CD4-positive, alpha-beta T cell treated with Interleukin-15 for 1 hour (primary cell): ENCODE data around the gene NPR3.

Experiments
- DNase-seq: peaks from one replicate; pipeline ENCODE4 v3.0.0-alpha.2; 2020

Gene NPR3

DNA sequence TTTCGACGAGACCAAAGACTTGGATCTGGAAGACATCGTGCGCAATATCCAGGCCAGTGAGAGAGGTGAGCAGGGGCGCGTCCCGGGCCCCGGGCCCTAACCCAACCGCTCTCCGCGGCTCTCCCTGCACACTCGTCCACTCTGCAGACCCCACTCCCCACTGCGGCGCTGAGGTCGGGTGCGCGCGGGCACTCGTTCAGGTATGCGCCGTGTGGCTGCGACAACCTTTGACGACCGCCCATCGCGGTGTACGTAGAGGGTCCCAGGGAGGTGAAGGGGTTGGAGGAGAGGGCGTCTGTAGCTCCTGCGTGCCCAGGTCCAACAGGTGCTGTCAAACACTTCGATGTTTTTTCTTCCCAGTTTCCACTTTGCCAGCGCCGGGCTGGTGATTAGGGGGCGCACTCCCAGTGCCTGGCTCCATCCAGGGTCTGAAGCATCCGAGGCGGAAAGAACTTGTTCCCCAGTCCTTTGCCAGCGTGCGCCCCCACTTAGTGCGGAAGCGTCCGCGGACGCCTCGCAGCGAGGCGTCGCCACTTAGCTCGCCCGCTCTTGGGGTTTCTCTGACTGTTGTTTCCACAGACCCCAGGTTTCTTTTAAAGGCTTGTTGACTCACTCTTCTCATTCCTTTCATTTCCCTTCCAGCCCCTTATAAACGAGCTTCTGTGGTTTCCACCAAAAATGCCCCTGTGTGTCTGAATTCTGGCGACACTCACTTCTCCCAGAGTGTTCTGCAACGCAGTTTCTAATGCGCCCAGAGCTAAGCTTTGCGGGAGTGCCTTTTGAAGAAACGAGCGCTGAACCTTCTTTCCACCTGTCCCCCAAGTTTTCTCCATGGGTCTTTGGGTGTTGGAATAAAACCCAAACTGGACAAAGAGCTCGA lies 1.6 kb downstream of the NPR3 start:
- DNase-seq = no peak

DNA sequence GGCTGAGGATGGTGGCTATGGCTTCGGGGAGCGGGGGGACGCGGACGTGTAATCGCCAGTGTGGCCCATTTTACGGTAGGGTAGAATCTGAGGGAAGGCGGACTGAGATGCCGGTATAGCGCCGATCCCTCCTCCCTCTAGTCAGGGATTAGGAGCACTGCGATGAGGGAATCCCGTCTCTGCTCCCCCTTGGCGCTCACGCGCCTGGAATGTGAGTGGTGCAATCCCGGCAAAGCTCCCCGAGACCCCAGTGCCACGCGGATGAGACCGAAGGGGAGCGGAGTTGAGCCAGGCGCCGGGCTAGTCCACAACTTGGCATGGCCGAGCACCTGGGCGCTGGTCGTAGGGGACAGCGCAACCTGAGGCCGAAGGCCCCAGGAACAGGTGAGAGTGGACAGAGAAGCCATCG lies 2.2 kb downstream of the NPR3 start:
- DNase-seq = no peak

DNA sequence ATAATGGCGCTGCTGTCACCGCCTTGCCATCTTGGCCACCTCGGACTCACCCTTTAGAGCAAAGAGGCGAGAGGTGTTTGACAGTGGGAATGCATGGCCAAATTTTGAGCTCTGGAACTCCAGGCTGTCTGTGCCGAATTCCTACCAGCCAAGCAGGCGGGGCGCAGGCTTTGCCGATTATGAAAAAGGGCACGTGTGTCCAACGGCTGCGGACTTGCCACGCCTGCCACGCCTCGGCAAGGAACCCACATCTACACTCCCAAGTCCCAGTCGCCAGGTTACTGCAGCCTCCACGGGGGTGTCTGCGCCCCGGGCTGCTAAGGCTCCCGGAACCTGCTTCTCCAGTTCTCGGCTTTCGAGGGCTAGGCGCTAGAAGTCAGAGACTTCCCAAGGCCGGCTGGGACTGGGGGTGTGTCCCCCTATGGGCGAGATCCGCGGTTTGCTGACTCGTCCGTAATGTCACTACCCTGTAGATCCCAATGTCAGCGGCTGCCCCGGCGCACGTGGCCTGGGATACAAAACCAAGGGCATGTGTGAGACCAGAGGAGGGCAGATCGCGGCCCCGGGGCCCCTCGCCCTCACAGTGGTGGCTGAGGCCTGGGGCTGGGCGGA lies 2.8 kb downstream of the NPR3 start:
- DNase-seq = no peak

DNA sequence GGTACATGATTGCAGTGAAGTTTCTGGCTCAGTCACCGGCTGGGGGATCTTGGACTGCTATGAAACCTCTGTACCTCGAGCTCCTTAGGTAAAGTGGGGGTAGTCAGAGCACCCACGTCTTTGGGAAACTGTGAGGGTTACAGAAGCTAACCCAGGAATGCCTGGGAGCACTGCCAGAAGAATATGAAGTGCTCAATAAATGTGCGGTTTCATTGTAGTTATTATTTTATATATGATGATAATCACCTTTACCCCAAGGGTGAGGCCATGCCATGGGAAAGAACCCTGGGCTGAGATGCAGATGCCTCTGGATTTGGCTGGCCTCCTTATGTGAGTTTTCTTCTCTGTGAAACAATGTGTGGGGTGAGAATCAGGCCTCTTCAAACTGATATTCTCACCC lies 3.7 kb downstream of the NPR3 start:
- no peak for DNase-seq

DNA sequence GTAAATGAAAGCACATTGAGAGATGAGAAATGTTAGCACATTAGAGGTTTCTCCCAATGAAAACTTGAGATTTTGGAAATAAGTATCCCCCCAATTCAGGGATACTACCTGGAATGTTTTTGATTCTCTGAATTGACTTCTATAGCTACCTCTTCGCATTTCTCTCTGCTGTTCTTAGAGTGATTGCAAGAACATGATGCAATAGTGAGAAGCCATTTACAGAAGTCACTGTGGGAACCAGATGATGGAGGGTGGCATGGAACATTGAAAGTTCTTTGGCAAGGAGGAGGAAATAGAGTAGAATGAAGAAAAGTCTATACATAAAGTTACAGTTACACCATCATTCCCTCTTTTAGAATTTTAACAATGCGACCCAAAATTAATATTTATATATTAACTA lies 9.2 kb downstream of the NPR3 start:
- no peak for DNase-seq

DNA sequence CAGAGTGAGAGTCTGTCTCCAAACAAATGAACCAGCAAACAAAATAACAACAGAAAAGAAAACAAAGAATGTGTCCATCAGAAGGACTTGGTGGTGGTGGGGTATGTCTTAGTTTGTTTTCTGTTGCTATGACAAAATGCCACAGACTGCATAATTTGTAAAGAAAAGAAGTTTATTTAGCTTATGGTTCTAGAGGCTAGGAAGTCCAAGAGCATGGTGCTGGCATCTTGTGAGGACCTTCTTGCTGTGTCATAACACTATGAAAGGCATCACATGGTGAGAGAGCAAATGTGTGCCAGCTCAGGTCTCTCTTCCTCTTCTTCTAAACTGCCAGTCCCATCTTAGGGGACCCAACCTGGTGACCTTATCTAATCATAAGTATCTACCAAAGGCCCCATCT lies 10.5 kb downstream of the NPR3 start:
- DNase-seq = no peak

DNA sequence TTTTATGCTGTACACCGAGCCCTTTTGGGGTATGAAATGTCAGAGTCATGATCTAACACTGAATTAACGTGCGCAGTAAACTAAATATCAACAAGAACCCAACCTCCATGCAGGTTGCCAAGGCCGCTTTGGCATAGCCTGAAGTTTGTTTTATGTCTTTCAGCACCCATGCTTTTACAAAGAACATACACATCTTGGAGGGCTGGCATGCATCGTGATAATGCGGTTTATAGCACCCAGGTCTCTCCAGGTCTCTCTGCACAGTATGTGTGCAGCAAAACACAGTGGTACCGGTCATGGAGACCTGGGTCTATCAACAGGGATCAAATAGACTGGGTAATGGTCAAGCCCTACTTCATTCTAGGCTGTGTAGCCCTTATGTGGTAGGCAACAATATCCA lies 11.8 kb downstream of the NPR3 start:
- DNase-seq = no peak

DNA sequence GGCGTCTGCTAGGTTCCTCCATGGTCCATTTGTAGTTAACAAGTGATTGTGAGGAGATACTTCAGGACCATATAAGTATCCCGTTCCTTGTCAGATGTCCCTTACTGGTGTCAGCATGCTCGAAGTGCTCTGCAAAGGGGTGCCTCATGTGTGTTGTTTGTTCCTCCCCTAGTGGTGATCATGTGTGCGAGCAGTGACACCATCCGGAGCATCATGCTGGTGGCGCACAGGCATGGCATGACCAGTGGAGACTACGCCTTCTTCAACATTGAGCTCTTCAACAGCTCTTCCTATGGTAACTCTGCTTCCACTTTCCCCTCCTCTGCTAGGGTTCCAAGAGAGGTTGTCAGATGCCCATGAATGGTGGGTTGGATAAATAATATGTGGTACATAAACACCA lies 13.4 kb downstream of the NPR3 start:
- no peak for DNase-seq

DNA sequence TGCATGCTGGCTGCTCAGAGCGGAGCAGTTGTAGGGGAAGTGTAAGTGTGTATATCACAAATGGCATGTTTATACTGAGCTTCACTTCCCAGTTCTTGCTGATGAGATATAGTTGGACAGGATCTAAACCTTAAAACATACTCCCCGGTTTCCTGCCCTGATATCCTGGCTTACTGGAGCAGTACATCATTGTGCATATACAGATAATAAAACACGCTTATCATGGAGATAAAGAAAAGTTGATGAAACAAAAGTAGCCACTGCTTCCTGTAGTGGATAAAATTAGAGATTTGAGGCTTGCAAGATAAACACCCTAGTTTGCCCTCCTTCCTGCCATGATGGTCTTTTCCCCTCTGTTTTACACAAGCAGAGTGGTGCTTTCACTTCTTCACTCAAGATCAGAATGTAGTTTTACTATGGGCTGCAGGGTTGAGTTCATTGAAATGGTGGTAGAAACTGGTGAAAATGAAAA lies 15.0 kb downstream of the NPR3 start:
- DNase-seq = no peak

DNA sequence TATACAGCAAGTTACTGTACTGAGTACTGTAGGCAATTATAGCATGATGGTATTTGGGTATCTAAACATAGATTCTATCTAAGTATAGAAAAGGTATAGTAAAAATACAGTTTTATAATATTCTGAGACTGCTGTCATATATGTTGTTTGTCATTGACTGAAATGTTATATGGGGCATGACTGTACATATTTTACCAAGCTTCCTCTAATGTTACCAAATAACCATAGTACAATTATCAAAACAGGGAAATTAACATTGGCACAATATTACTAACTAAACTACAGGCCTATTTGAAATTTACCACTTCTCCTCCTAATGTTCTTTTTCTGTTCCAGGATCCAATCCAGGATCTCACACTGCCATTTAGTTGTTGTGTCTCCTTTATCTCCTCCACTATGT lies 18.5 kb downstream of the NPR3 start:
- DNase-seq = no peak

DNA sequence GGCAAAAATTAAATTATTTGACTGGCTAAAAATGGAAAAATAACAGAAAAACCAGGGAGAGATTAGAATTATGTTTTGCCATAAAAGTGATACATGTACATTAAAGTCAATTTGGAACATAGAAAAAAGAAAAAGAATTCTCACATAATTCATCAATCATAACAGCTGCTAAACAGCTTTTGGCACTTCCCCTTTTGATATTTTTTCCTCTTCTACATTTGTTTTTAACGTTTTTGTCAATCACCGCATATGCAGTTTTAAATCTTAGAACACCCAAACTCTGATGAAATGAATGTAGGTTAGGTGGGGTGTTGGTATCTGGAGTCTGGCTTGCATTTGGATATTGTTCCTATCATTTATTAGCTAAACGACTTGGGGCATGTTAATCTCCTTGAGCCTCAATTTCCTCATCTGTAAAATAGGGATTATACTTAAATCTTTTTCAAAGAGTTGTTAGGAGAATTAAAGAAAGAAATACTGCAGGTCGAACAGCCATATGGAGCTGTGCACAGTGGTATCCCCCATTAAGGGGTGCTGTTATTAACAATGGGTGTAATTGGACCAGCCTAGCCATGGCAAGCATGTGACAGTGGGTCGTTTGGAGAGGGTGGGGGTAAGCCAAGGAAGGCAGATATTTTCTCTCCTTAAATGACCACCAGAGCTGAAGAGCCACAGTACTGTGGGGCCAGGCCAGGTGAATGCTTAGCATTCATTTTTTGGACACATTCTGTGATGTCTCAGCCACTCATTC lies 22.6 kb downstream of the NPR3 start:
- DNase-seq = no peak

DNA sequence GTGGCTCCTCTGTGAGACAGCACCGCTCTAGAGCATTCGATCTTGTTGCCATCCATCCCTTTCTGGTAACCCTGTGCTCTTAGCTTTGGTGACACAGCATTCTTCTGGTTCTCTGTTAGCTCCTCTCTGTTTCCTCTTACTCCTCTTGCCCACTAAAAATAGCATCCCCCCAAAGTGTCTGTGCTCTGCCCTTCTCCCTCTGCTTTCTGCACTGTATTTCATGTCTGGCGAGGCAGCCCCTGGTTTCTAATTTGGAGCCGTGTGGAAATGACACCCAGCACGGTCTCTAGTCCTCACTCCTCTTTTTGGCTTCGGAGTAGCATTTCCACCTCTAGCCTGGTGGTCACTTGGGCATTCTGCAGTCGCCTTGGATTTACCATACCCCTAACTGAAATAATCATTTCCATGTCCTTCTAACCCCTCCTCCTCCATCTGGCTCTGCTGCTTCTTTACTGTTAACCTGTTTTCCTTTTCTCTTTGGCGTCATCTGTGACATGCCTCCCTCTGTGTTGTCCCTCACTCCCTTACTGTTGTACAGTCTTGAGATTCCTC lies 23.8 kb downstream of the NPR3 start:
- no peak for DNase-seq

DNA sequence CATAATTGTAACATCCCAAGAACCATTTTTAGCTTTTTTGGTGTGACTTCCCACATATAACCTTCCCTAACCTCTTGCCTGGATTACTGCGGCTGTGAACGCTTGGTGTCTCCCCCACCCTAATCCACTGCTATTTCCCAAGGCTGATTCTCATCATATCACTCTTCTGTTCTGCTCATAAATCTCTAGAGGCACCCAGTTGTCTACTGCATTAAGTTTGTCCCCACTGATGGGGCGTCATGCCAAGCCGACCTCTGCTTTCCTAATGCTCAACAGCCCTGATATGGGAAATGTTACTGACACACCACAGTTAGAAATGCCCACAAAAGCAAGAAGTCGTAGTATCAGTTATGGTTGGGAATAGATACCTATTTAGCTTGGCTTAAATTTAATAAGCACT lies 24.4 kb downstream of the NPR3 start:
- DNase-seq = no peak

DNA sequence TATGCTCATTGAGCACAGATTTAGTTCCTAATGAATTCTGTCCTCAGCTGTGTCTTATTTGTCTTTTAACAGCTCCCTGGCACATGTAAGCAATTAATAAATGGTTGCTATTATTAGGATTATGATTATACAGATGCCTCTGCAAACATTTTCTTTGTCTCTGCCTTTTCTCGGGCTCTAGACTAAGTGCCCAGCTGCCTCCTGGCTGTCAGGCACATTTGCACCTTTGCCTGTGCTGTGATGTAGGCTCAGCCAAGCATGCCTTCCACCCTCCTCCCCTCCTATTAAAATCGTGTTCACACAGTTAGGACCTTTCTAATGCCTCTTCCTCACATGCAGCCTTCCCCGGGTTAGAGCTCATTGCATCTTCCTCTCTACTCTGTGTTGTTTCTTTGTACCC lies 25.7 kb downstream of the NPR3 start:
- DNase-seq = no peak

DNA sequence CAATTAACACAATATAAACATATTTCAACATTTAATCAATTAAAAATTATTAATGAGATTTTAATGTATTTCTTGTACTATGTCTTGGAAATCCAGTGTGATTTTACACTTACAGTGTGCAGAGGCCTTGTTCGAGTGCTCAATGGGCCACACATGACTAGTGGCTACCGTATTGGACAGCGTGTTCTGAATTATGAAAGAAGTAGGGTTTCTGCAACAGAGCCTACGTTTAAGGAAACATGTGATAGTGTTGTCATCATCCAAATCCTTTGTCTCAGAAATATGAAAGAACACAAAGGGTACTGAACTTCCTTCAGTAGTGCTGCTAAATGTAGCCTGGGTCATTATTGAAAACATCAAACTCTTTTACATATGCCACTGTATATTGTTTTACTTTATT lies 29.5 kb downstream of the NPR3 start:
- no peak for DNase-seq

DNA sequence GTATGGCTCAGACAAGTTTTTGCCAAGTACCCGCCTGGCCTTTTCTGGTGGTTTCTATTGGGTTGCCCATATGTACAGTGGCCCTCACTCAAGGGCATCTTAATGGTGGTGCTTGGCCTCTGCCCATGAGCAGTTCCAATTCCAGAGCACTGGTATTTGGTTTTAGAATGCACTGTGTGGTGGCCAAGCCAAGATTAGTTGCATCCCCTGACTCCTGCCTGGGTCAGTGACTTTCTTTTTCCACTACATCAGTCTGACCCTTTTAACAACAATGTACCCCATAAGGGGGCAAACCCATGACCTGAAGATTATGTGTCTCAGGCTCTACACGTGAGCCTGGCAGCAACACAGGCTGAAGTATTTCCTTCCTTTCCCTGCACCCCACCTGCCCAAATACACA lies 34.2 kb downstream of the NPR3 start:
- no peak for DNase-seq

DNA sequence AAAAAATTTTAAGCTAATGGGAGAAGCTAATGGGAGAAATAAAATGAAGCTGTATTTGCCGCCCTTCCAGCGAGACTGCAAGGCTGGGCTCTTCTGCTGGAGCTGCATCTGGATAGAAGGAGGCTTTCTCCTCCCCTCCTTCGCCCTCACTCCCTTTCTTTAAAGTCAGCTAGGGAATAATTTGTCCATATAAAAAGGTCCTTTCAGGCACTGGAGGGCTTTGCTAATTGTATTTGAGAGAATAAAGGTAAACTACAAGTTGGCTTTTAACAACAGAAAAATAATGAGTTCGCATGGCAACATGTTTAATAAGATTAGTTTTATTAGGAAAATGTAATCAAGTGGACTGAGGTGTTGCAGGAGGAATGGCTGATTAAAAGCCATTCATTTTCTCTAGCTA lies 41.3 kb downstream of the NPR3 start:
- no peak for DNase-seq

DNA sequence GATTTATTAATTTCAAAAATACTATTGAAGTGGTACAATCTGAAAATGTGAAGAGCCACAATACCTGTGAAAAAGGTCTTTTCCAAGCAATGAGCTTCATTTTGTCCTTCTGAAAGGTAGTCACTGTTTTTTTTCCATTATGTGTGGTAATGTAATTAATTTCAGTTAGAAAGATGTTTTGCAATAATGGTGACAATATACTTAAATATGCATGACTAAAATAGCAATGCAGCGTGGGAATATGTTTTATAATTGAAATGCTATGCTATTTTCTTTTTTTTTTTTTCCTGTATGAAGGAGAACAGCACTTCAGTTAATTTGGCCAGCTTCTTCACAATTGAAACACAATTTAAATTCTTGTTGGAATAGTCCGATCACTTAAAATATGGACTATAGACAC lies 41.9 kb downstream of the NPR3 start:
- DNase-seq = no peak

DNA sequence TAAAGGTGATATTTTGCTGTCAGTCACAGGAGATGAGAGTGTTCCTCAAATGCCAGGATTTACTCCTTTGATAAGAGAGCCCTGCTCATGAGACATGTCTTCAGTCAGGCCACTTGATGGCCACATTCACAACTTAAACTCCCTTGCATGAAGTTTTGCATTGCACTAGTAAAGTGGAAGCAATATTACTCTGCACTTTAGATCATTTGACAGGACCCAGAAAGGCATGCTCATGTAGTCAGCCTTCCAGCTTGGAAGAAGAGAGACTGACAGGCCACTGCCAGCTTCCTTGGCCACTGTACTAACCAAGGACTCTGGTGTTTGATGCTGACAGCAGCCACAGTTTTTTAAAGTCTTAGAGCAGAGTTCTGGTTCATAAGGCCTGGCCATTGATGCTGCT lies 42.6 kb downstream of the NPR3 start:
- DNase-seq = no peak

DNA sequence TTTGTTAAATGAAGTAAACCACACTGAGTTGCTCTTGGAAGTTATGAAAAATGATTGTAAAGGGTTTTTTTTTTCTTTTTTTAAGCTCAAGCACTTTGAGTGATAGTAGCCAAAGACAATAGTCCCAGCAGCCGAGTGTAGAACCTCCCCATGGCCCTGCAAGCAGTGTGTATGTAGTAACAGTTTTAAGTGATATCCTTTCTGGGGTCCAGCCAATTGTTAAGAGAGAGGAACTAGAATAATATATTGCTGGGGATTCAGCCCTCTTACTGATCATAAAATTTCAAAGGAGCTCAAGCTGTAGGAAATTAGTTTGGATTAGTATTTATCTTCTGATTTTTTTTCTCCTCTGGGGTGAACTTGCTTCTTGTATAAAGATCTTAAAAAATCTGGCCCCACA lies 43.2 kb downstream of the NPR3 start:
- no peak for DNase-seq

DNA sequence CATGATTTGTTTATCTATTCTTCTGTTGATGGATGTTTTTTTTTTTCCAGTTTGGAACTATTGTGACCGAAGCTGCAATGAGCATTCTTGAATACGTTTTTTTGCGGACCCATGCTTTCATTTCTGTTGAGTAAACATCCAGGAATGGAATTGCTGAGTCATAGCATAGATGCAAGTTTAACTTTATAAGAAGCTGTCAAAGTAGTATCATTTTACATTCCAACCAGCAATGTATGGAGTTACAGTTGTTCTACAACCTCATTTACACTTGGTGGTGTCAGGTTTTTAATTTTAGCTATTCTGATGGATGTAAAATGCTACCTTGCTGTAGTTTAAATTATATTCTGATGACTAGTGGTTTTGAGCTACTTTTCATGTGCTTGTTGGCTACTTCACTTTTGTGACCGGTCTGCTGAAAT lies 49.0 kb downstream of the NPR3 start:
- no peak for DNase-seq

DNA sequence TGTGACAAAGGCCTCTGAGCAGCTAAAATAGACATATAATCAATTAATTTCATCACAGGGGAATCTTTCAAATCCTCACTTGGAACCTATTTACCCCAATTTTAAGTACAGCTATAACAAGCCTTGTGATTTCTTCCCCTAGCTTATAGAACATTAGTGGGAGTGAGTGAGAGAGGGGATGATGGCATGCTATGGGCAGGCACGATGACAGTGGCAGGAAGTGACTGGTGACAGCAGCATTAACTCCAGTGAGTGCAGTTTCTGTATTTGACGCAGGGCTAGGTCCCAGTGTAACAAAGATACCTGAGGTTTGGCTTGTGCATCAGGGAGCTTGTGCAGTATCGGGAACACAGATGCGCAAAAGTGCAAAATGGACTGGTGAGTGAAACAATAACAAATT lies 54.1 kb downstream of the NPR3 start:
- DNase-seq = no peak

DNA sequence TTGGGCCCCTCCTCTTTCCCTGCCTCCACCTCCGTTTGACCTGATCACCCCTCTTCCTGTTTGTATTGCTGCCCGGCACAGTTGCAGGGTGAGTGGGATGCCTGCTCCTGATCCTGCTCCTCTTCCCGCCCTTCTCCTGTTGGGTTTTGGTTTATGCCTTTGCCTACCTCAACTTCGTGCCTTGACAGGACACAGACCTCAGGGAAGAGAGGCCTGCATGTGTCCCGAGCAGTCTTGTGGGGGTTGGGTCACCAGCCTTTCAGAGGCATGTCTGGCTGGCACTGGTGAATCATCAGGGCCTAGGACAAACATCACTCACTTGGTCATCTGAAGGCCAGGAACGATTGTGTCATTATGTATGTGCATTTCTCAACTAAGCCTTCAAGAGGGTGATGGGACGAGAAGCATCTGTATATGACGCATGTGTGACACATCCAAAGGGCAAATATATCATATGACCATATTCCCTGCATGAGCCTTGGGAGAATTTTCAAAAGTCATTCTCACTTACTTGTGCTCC lies 56.9 kb downstream of the NPR3 start:
- DNase-seq = no peak
